ENCODE measurements around the gene CYP2A13. TPM values are rescaled to one million over a fixed set of nuclear protein-coding genes. Genes with fewer than 3 reads are reported as not detected.

The CYP2A13 gene
- total and polyA plus RNA-seq, 2 experiments from 2014 or later, result not detected

GRCh38 chr19:41136636-41137455 lies 48.6 kb downstream of the CYP2A13 start:
- Histone ChIP-seq H3K79me2 (ENCODE audit: insufficient read depth) (no peaks in the 10 kb centered on the region), H3K27ac (no peak overlapping the region), H3K4me1 (ENCODE audit: insufficient read depth) (no peaks in the 10 kb centered on the region), H4K20me1 (ENCODE audit: insufficient read depth) (no peaks in the 10 kb centered on the region), H3K9me2 (ENCODE audit: insufficient read depth) (no peaks in the 10 kb centered on the region), H3K27me3 (replicated peaks; ENCODE audit: insufficient read depth) (peaks cover 12% of the 10 kb centered on the region; the same call in 1 of the 2 replicates), H3F3A (ENCODE audit: insufficient read depth) (no peaks in the 10 kb centered on the region), H3K9ac (no peak overlapping the region), H3K36me3 (ENCODE audit: low read depth) (no peaks in the 10 kb centered on the region), H3K4me2 (ENCODE audit: unreplicated experiment) (no peak overlapping the region), H2AFZ (no peak overlapping the region), H3K4me3 (no peak overlapping the region), H3K9me3 (ENCODE audit: low read depth) (no peaks in the 10 kb centered on the region)
- in situ Hi-C loops (cut with MboI), result loop anchor here (25.0 kb wide), 1 partner anchor 475 kb away; no protein-coding TSS in a partner anchor
- DNase-seq, result no peak
- 94 to 96% methylated on average over 31 of the region's 31 CpGs for WGBS, 2 experiments (ENCODE audit: low coverage in 1 of 2, low lambda C conversion rate in 2 of 2, missing lambda C conversion rate in 2 of 2)
- TF ChIP-seq EZH2phosphoT487 (IDR thresholded peaks at IDR 0.05; ENCODE audit: insufficient read depth, low read depth) (no peak), EZH2 (IDR thresholded peaks at IDR 0.05; ENCODE audit: insufficient read depth, poor library complexity, severe bottlenecking) (no peak)

- Histone ChIP-seq H3K9me3 (ENCODE audit: low read depth) (no peaks in the 10 kb centered on the region), H3K36me3 (ENCODE audit: low read depth) (no peaks in the 10 kb centered on the region), H4K20me1 (ENCODE audit: insufficient read depth) (no peaks in the 10 kb centered on the region), H3K4me2 (ENCODE audit: unreplicated experiment) (no peak overlapping the region), H3K4me3 (no peak overlapping the region), H3K27me3 (replicated peaks; ENCODE audit: insufficient read depth) (peaks cover 8% of the 10 kb centered on the region; the same call in 1 of the 2 replicates), H2AFZ (no peak overlapping the region), H3F3A (ENCODE audit: insufficient read depth) (no peaks in the 10 kb centered on the region), H3K9me2 (ENCODE audit: insufficient read depth) (no peaks in the 10 kb centered on the region), H3K4me1 (ENCODE audit: insufficient read depth) (no peaks in the 10 kb centered on the region), H3K79me2 (ENCODE audit: insufficient read depth) (no peaks in the 10 kb centered on the region), H3K9ac (no peak overlapping the region), H3K27ac (no peak overlapping the region)
- peak; percentile 82 for DNase-seq
- TF ChIP-seq EZH2 (IDR thresholded peaks at IDR 0.05; ENCODE audit: insufficient read depth, poor library complexity, severe bottlenecking), result no peak
- no peak for TF ChIP-seq EZH2phosphoT487 (IDR thresholded peaks at IDR 0.05; ENCODE audit: insufficient read depth, low read depth)
- WGBS, 2 experiments (ENCODE audit: low coverage in 1 of 2, low lambda C conversion rate in 2 of 2, missing lambda C conversion rate in 2 of 2), result 18 to 24% methylated on average over 7 of the region's 7 CpGs
- in situ Hi-C loops (cut with MboI), result loop anchor here (25.0 kb wide), 1 partner anchor 482 kb away; no protein-coding TSS in a partner anchor
Observed at GRCh38 chr19:41144403-41144802, 56.2 kb downstream of the CYP2A13 start.

Other genes with a start within 250 kb of the CYP2A13 start
- gene CYP2A6, start 238.0 kb upstream of the CYP2A13 start, total RNA-seq (2014; rRNA removed; shearing (Covaris generic)), result not detected in 2 replicates
- not detected in 2 replicates for gene CYP2A6, start 238.0 kb upstream of the CYP2A13 start, polyA plus RNA-seq (2016; fragmentation: Nextera tagmentation; extraction: Ambion mirVana)
- not detected in 2 replicates for gene CYP2A7, start 206.2 kb upstream of the CYP2A13 start, total RNA-seq (2014; rRNA removed; shearing (Covaris generic))
- not detected in 2 replicates for gene CYP2A7, start 206.2 kb upstream of the CYP2A13 start, polyA plus RNA-seq (2016; fragmentation: Nextera tagmentation; extraction: Ambion mirVana)
- gene CYP2B6, start 97.2 kb upstream of the CYP2A13 start, total RNA-seq (2014; rRNA removed; shearing (Covaris generic)), result not detected in 2 replicates
- not detected in 2 replicates for gene CYP2B6, start 97.2 kb upstream of the CYP2A13 start, polyA plus RNA-seq (2016; fragmentation: Nextera tagmentation; extraction: Ambion mirVana)
- gene CYP2F1, start 26.0 kb downstream of the CYP2A13 start, total RNA-seq (2014; rRNA removed; shearing (Covaris generic)), result not detected in 2 replicates
- gene CYP2F1, start 26.0 kb downstream of the CYP2A13 start, polyA plus RNA-seq (2016; fragmentation: Nextera tagmentation; extraction: Ambion mirVana), result not detected in 2 replicates
- gene CYP2S1, start 104.8 kb downstream of the CYP2A13 start, total RNA-seq (2014; rRNA removed; shearing (Covaris generic)), result 0.13 TPM in 1 of 2 replicates, not detected in the other
- gene CYP2S1, start 104.8 kb downstream of the CYP2A13 start, polyA plus RNA-seq (2016; fragmentation: Nextera tagmentation; extraction: Ambion mirVana), result not detected in 2 replicates
- gene AXL, start 130.8 kb downstream of the CYP2A13 start, total RNA-seq (2014; rRNA removed; shearing (Covaris generic)), result 401 and 421 TPM in 2 replicates
- gene AXL, start 130.8 kb downstream of the CYP2A13 start, polyA plus RNA-seq (2016; fragmentation: Nextera tagmentation; extraction: Ambion mirVana), result 340 and 348 TPM in 2 replicates
- 107 and 111 TPM in 2 replicates for gene HNRNPUL1, start 175.9 kb downstream of the CYP2A13 start, total RNA-seq (2014; rRNA removed; shearing (Covaris generic))
- 105 and 112 TPM in 2 replicates for gene HNRNPUL1, start 175.9 kb downstream of the CYP2A13 start, polyA plus RNA-seq (2016; fragmentation: Nextera tagmentation; extraction: Ambion mirVana)
- gene CCDC97, start 221.7 kb downstream of the CYP2A13 start, total RNA-seq (2014; rRNA removed; shearing (Covaris generic)), result 5.2 and 5.9 TPM in 2 replicates
- 11.4 and 12.3 TPM in 2 replicates for gene CCDC97, start 221.7 kb downstream of the CYP2A13 start, polyA plus RNA-seq (2016; fragmentation: Nextera tagmentation; extraction: Ambion mirVana)